Activated CD8-positive, alpha-beta memory T cell treated with anti-CD3 and anti-CD28 coated beads for 36 hours (primary cell): ENCODE data around the gene KCNMB3. TPM values are rescaled to one million over a fixed set of nuclear protein-coding genes. Genes with fewer than 3 reads are reported as not detected.
"Not testable (repeated sequence)": the region's sequence is repeated elsewhere in the genome, so short reads cannot be mapped to it uniquely, and the experiment has no call there.

Source experiments
- CTCF ChIA-PET: fragments of 350-600 bp; sonication (Branson Sonifier 250); formaldehyde crosslinking; loops from one replicate; lab custom pipeline; 2021; ENCODE audit warnings: antibody characterized with exemption; lab: Charles Lee
- POLR2A ChIA-PET: fragments of 350-600 bp; sonication (Branson Sonifier 250); formaldehyde crosslinking; loops from one replicate; lab custom pipeline; 2021; ENCODE audit warnings: antibody characterized with exemption; lab: Charles Lee
- total RNA-seq, 2 experiments: library from RNA; stranded (reverse); gene quantifications; one replicate each; pipeline ENCODE4 v1.2.3, GENCODE V29; 2021

KCNMB3 gene
- total RNA-seq, 2 experiments from 2014 or later = 0.23 to 0.76 TPM

DNA sequence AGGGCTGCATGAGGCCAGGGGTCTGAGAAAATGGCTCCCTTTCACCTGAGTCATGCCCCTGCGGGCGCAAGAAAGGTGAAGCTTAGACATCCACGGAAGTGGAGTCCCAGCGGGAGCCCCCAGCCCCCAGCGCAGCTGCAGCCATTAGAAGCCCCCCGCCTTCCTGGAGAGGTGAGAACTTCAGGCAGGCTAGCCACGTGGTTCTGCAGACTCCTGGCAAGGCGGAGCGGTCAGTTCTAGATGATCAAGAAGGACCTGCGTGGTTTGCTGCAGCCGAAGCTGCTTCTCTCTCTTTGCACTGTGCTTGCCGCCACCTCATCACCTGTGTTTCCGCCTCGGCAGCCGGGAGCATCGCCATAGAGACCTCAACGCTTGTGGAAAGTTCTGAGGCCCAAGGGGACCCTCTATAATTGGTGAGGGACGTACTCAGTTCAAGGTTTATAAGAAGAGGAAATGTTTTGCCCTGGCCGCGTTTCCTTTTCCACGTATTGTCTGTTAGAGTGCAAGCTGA lies 15.8 kb upstream of the KCNMB3 start:
- CTCF ChIA-PET = no interaction called here

GRCh38 chr3:179265875-179266274 lies 15.0 kb upstream of the KCNMB3 start:
- ChIA-PET CTCF (interaction anchor here (1.1 kb wide), 1 partner anchor 10 kb away, joined by 3 read pairs; no protein-coding TSS in a partner anchor), POLR2A (no interaction called here)

More for the DNA sequence above, 15.8 kb upstream of the KCNMB3 start:
- POLR2A ChIA-PET = no interaction called here

- ChIA-PET POLR2A (no interaction called here), CTCF (interaction anchor here (1.1 kb wide), 1 partner anchor 11 kb away, joined by 3 read pairs; no protein-coding TSS in a partner anchor)
Observed at GRCh38 chr3:179265092-179265491, 14.2 kb upstream of the KCNMB3 start.

DNA sequence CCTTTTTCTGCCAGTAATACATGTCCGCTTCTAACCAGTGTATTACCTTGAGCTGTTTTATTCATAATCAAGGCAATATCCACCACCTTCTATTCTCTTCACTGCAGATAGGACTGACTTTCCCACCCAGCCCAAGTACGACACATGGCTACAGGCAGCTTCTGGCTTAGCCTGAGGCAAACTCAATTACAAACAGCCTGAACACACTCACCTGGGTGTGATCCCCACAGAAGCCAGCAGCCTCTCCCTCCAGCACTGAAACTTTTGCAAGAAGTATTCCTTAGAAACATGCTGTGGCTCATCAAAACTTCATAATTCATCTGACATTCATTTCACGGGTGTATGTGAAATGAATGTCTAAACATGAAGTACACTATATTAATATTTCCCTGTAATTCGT lies 13.5 kb upstream of the KCNMB3 start:
- ChIA-PET POLR2A (no interaction called here), CTCF (no interaction called here)

DNA sequence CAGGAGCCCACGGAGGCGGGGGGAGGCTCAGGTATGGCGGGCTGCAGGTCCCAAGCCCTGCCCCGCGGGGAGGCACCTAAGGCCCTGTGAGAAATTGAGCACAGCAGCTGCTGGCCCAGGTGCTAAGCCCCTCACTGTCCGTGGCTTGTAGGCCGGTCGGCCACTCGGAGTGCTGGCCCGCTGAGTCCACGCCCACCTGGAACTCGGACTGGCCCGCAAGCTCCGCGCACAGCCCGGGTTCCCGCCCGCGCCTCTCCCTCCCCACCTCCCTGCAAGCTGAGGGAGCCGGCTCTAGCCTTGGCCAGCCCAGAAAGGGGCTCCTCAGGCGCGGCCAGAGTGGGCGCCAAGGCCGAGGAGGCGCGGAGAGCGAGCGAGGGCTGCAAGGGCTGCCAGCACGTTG lies 12.2 kb upstream of the KCNMB3 start:
- ChIA-PET CTCF (no interaction called here), POLR2A (no interaction called here)

DNA sequence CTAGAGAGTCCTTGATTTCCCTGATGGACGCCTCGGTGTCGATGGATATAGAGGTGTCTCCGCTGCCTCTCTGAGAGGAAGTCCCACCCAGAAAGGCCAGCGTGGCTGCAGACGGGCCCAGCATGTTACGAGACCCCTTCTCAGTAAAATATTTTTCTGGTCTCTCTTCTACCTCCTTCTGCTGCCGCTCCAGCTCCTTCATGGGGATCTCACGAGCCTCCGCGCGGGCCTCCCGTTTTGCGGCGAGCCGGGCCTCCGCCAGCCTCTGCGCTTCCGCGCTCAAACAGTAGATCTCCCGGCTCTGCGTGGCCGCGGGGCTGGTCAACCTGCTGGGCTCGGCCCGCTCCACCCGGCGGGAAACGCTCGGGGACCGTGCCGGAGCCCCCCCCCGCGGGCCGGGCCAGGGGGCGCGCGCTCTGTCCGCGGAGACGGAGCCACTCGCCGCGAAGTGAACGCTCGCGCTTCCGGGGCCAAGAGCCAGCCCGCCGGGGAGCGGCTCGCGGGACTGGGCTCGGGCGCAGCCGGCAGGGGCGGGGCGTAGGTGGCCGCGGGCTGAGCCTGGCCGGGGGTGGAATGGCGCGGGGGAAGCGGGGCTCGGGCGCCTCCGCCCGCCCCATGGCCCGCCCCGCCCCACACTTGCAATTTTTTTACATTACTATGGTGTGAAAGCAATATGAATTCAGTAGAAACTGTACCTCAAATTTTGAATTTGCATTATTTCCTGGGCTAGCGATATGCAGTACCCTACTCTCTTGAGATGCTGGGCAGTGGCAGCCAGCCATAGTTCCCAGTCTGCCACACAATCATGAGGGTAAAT lies 10.2 kb upstream of the KCNMB3 start:
- ChIA-PET CTCF (interaction anchor here (1.1 kb wide), 1 partner anchor 15 kb away, joined by 3 read pairs; no protein-coding TSS in a partner anchor), POLR2A (no interaction called here)

DNA sequence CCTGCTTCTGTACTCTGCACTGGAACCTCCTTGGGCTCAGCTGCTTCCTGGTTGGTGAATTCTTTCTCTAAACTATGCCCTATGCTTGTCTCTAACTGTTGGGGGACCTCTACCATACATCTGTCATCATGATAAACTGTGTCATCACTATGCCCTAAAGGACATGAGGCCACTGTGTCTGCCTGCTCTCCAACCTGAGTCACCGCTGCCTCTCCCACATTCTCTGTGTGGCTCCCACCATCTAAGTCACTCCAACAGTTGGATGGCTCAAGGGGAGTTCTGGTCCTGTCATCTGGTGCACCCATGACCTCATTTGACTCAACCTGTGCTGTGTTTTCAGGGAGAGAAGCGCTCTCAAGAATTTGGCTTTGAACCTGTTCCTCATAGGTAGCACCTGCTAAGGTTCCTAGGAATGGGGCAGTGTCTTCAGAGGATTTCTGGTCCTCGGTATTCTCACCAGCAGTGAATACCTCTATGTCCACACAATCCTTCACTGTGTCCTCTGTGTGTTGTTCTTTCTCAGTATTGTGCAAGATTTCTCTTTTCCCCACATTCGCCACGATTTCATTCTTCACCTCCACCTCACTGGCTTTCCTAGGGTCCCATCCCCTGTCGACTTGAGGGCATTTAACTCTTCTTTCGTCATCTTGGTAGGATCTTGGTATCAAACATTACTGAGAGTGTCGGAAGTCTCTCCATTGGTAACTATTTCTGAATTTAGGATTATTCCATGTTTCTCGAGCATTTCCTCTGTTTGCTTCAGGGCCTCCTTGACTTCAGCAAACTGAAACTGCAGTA lies 9.2 kb upstream of the KCNMB3 start:
- CTCF ChIA-PET, POLR2A ChIA-PET: not testable (repeated sequence)

- ChIA-PET POLR2A (no interaction called here), CTCF (no interaction called here)
Observed at GRCh38 chr3:179258820-179259219, 7.9 kb upstream of the KCNMB3 start.

GRCh38 chr3:179257742-179258141 lies 6.8 kb upstream of the KCNMB3 start:
- POLR2A ChIA-PET, CTCF ChIA-PET: not testable (repeated sequence)

GRCh38 chr3:179256813-179257212 lies 5.9 kb upstream of the KCNMB3 start:
- ChIA-PET POLR2A (no interaction called here), CTCF (no interaction called here)

GRCh38 chr3:179247289-179248015 lies 3.5 kb downstream of the KCNMB3 start:
- CTCF ChIA-PET = no interaction called here
- POLR2A ChIA-PET = no interaction called here

- CTCF ChIA-PET = no interaction called here
- POLR2A ChIA-PET = no interaction called here
Observed at GRCh38 chr3:179244878-179245277, 6.0 kb downstream of the KCNMB3 start.

DNA sequence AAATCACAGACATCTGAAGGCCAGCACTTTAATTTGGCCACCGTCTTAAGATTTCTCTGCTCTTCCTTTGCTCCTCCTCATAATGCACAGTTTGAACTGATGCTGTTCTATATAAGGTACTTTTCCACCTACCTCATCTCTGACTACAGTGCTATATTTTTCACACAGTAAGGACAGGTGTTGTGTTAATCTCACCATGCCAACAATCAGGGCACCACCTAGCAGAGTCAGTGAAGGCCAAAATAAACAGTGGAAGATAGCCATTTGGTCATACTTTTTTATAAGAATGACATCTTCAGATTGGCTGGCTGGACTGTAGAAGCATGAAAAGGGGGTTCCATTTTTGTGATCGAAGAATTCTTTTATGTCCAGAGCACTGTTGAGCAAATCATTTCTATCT lies 8.1 kb downstream of the KCNMB3 start:
- POLR2A ChIA-PET, CTCF ChIA-PET: not testable (repeated sequence)

DNA sequence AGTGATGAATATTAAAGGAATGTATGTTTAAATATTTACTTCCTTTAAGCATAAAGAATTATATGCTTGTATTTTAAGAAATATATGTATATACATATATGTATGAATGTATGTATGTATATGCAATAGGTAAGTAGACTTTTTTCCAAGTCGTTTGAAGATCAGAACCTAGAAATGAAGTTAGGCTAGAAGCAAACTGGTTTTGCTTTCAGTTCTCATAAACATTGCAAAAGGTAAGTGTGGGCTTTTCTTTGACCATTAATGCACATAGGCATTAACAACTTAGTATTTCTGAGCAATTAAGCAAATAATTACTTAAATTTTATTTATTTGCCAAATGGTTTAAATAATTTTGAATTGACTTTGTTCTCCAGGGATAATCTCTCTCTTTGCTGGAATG lies 10.6 kb downstream of the KCNMB3 start:
- POLR2A ChIA-PET, CTCF ChIA-PET: not testable (repeated sequence)

GRCh38 chr3:179236669-179237301 lies 14.1 kb downstream of the KCNMB3 start:
- CTCF ChIA-PET = no interaction called here
- POLR2A ChIA-PET = no interaction called here

DNA sequence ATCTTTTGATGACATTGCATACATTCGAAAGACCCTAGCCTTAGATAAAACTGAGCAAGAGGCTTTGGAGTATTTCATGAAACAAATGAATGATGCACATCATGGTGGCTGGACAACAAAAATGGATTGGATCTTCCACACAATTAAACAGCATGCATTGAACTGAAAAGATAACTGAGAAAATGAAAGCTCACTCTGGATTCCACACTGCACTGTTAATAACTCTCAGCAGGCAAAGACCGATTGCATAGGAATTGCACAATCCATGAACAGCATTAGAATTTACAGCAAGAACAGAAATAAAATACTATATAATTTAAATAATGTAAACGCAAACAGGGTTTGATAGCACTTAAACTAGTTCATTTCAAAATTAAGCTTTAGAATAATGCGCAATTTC lies 16.7 kb downstream of the KCNMB3 start:
- POLR2A ChIA-PET = interaction anchor here (0.8 kb wide), 1 partner anchor 87 kb away, joined by 3 read pairs; no protein-coding TSS in a partner anchor
- CTCF ChIA-PET = no interaction called here

- ChIA-PET POLR2A (no interaction called here), CTCF (no interaction called here)
Observed at GRCh38 chr3:179233043-179233442, 17.9 kb downstream of the KCNMB3 start.

- ChIA-PET CTCF (no interaction called here), POLR2A (no interaction called here)
Observed at GRCh38 chr3:179229177-179229576, 21.7 kb downstream of the KCNMB3 start.

DNA sequence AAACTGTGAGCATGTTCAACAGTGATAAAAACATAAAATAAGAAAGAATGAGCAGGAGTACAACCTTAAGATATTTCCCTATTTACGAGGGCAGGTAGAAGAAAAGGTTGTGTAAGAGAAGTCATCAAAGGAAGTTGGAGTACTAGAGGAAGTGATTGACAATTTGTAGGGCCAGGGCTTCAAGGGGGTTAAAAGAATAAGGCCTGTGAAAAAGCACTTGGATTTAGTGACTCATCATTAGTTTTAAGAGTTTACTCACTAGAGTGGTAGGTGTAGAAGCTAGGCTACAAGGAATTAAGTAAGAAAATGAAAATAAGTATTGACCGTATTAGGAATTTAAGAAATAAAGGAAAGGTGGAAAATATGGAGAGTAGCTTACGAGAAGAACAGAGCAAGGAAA lies 23.6 kb downstream of the KCNMB3 start:
- ChIA-PET CTCF (no interaction called here), POLR2A (no interaction called here)
